Astrocyte (in vitro differentiated cells and primary cell): ENCODE results near the gene BTN3A1.

Experiments
- EZH2 ChIP-seq: IDR thresholded peaks from 2 replicates; pipeline ENCODE4 v1.6.1; 2012; ENCODE audit warnings: mild to moderate bottlenecking, low read length, inconsistent platforms; ENCODE audit not compliant: insufficient read depth
- TF ChIP-seq, protein P1 (sequence below): IDR thresholded peaks from 2 replicates; pipeline ENCODE4 v1.5.1; 2011; ENCODE audit warnings: low read depth, mild to moderate bottlenecking, inconsistent platforms, low read length, moderate library complexity; ENCODE audit not compliant: insufficient read depth

DNA sequence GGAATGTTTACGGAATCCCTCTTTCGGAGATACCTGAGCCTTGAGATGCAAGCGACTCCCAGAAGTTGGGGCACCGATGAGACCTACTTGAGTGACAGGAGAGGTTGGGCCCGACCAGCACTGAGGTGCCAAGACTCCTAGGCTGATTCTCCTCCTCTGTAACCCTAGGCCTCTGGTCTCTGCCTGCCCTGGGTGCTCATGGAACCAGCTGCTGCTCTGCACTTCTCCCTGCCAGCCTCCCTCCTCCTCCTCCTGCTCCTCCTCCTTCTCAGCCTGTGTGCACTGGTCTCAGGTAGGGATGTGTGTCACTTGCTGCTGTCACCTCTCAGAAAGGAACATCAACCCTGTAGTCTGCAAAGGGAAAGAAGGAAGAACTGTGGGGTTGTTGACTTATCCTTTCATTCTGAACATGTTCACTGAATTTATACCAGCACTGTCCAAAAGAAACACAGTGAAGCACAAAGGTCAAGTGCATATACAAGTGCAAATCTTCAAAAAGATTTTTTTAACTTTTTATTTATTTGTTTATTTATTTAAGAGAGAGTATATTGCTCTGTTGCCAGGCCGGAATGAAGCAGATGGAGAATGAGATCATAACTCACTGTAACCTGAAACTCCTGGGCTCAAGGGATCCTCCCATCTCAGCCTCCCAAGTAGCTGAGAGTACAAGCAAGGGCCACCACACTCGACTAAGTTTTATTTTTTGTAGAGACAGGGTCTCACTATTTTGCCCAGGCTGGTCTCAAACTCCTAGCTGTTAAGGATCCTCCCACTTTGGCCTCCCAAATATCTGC, 18.3 kb upstream of the BTN3A1 start:
- TF ChIP-seq, protein P1, sequence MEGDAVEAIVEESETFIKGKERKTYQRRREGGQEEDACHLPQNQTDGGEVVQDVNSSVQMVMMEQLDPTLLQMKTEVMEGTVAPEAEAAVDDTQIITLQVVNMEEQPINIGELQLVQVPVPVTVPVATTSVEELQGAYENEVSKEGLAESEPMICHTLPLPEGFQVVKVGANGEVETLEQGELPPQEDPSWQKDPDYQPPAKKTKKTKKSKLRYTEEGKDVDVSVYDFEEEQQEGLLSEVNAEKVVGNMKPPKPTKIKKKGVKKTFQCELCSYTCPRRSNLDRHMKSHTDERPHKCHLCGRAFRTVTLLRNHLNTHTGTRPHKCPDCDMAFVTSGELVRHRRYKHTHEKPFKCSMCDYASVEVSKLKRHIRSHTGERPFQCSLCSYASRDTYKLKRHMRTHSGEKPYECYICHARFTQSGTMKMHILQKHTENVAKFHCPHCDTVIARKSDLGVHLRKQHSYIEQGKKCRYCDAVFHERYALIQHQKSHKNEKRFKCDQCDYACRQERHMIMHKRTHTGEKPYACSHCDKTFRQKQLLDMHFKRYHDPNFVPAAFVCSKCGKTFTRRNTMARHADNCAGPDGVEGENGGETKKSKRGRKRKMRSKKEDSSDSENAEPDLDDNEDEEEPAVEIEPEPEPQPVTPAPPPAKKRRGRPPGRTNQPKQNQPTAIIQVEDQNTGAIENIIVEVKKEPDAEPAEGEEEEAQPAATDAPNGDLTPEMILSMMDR: no peak
- TF ChIP-seq EZH2: no peak
